ENCODE measurements around the gene PDE8B.

Gene PDE8B

GRCh38 chr5:77329664-77330430 lies 119.4 kb downstream of the PDE8B start:
- TF ChIP-seq CTCF (IDR thresholded peaks at IDR 0.05) = no peak

GRCh38 chr5:77333036-77333435 lies 122.6 kb downstream of the PDE8B start:
- TF ChIP-seq CTCF (IDR thresholded peaks at IDR 0.05) = no peak

- TF ChIP-seq CTCF (IDR thresholded peaks at IDR 0.05) = no peak
These were observed 123.1 kb downstream of the PDE8B start for GRCh38 chr5:77333451-77334123.

GRCh38 chr5:77337246-77337645 lies 126.8 kb downstream of the PDE8B start:
- no peak for TF ChIP-seq CTCF (IDR thresholded peaks at IDR 0.05)

- no peak for TF ChIP-seq CTCF (IDR thresholded peaks at IDR 0.05)
These were observed 127.2 kb downstream of the PDE8B start for GRCh38 chr5:77337686-77338085.

GRCh38 chr5:77339337-77339890 lies 128.9 kb downstream of the PDE8B start:
- TF ChIP-seq CTCF (IDR thresholded peaks at IDR 0.05) = no peak

- no peak for TF ChIP-seq CTCF (IDR thresholded peaks at IDR 0.05)
These were observed 132.7 kb downstream of the PDE8B start for GRCh38 chr5:77343165-77343564.

Data from LNCAP (cell line).